Measurements from ENCODE around the gene GNPNAT1.

DNA sequence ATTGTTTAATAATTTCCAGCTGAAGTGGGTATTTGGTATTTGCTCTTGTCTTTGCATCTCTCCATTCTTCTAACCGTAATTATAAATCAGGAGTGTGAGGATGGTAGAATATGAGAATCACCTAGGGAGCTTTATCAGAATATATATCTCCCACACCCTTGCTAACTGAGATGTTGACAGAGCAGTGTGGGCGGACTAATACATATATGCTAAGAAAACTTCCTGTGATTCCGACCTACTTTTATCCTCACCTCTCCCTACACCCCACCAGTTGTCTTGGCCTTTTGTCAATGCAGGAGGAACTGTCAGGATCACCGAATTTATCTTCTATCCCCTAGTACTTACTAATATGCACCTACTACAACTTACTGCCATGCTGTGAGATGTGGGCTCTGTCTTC, 14.7 kb upstream of the GNPNAT1 start:
- TF ChIP-seq, protein P1, sequence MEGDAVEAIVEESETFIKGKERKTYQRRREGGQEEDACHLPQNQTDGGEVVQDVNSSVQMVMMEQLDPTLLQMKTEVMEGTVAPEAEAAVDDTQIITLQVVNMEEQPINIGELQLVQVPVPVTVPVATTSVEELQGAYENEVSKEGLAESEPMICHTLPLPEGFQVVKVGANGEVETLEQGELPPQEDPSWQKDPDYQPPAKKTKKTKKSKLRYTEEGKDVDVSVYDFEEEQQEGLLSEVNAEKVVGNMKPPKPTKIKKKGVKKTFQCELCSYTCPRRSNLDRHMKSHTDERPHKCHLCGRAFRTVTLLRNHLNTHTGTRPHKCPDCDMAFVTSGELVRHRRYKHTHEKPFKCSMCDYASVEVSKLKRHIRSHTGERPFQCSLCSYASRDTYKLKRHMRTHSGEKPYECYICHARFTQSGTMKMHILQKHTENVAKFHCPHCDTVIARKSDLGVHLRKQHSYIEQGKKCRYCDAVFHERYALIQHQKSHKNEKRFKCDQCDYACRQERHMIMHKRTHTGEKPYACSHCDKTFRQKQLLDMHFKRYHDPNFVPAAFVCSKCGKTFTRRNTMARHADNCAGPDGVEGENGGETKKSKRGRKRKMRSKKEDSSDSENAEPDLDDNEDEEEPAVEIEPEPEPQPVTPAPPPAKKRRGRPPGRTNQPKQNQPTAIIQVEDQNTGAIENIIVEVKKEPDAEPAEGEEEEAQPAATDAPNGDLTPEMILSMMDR (IDR thresholded peaks at IDR 0.05), result no peak
- no peak for TF ChIP-seq EZH2 (IDR thresholded peaks at IDR 0.05; ENCODE audit: borderline replicate concordance, insufficient read depth, low read depth, low read length, poor library complexity, severe bottlenecking)

Measured in B cell (primary cell).